ENCODE measurements around the gene CLK3. TPM values are rescaled to one million over a fixed set of nuclear protein-coding genes. Genes with fewer than 3 reads are reported as not detected.

The CLK3 gene
- total and polyA plus RNA-seq, 2 donors (not counting 3 experiments of a cell fraction or from before 2014, with no cell fraction given) = 75.5 to 121 TPM

DNA sequence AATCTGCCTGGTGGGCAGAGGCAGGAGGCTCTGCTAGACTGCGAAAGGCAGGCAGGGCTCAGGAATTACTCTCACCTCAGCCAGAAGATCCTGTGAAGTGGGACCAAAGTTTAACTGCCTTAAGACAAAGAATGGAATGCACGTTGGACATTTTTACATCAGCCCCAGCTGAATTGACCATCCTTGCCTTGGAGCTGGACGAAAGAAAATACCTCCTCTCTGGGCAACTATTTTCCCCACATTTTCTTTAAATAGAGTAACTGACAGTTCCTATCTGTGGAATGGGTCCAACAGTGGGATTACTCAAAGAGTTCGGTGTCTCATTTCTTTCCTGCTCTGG, 45.9 kb upstream of the CLK3 start:
- no peaks in the 10 kb centered on the region for H3K9me1 ChIP-seq (replicated peaks; ENCODE audit: control insufficient read depth, extremely low read depth, insufficient read depth, low read length)
- H3K79me2 ChIP-seq (ENCODE audit: control insufficient read depth, insufficient read depth, low read length) = no peaks in the 10 kb centered on the region
- peaks cover 14% of the 10 kb centered on the region for H3K4me1 ChIP-seq (ENCODE audit: control insufficient read depth, extremely low read depth, insufficient read depth, low read length)
- intact Hi-C loops (cut with micrococcal nuclease) (no loop called here), dilution Hi-C loops (cut with MboI; ENCODE audit: extremely low pct_ligation_motif_present, low sequenced_read_pairs) (no loop called here)
- ChIA-PET POLR2A (no interaction called here), CTCF (interaction anchor here (1.2 kb wide), 1 partner anchor 23 kb away, joined by 3 read pairs; no protein-coding TSS in a partner anchor)
- H3K9me3 ChIP-seq (replicated peaks; ENCODE audit: control insufficient read depth, insufficient read depth, low read length) = no peaks in the 10 kb centered on the region
- no peak overlapping the region for H3K27ac ChIP-seq (ENCODE audit: insufficient read depth, low read depth, low read length)
- FAIRE-seq (no peak), DNase-seq (ENCODE audit: low read depth, low spot score) (no peak)
- H2AFZ ChIP-seq (ENCODE audit: low read depth, low read length) = no peak overlapping the region
- no peak overlapping the region for H3K4me2 ChIP-seq (ENCODE audit: insufficient read depth, low read length)
- no peak overlapping the region for H3K9ac ChIP-seq (replicated peaks; ENCODE audit: extremely low read depth, insufficient read depth, low read length)
- no TSS peak for BruUV-seq (replicated peaks)
- H4K20me1 ChIP-seq (replicated peaks; ENCODE audit: control insufficient read depth, extremely low read depth, insufficient read depth, low read length) = no peaks in the 10 kb centered on the region
- no peak overlapping the region for H3K4me3 ChIP-seq (replicated peaks in 1 of 3; ENCODE audit: insufficient read depth in 1 of 3, low read depth in 1 of 3, low read length in 3 of 3)
- TF ChIP-seq POLR2A (IDR thresholded peaks at IDR 0.05; ENCODE audit: low read depth, low read length) = no peak
- no peak for TF ChIP-seq GATA2 (IDR thresholded peaks at IDR 0.05; ENCODE audit: insufficient read depth, insufficient read length, low read depth, low read length)
- no peak for TF ChIP-seq POLR2AphosphoS5 (IDR thresholded peaks at IDR 0.05; ENCODE audit: insufficient read depth, low read depth, low read length)
- no peak for TF ChIP-seq JUN (IDR thresholded peaks at IDR 0.05; ENCODE audit: borderline replicate concordance, insufficient read depth, insufficient read length, low read depth)
- TF ChIP-seq, protein P1, sequence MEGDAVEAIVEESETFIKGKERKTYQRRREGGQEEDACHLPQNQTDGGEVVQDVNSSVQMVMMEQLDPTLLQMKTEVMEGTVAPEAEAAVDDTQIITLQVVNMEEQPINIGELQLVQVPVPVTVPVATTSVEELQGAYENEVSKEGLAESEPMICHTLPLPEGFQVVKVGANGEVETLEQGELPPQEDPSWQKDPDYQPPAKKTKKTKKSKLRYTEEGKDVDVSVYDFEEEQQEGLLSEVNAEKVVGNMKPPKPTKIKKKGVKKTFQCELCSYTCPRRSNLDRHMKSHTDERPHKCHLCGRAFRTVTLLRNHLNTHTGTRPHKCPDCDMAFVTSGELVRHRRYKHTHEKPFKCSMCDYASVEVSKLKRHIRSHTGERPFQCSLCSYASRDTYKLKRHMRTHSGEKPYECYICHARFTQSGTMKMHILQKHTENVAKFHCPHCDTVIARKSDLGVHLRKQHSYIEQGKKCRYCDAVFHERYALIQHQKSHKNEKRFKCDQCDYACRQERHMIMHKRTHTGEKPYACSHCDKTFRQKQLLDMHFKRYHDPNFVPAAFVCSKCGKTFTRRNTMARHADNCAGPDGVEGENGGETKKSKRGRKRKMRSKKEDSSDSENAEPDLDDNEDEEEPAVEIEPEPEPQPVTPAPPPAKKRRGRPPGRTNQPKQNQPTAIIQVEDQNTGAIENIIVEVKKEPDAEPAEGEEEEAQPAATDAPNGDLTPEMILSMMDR (IDR thresholded peaks at IDR 0.05; ENCODE audit: extremely low read depth in 1 of 2, insufficient read depth in 1 of 2, low read depth in 1 of 2, low read length in 2 of 2) = no peak
- no peak for TF ChIP-seq MYC (IDR thresholded peaks at IDR 0.05; ENCODE audit: low read depth, low read length)
- TF ChIP-seq FOS (IDR thresholded peaks at IDR 0.05; ENCODE audit: borderline replicate concordance, insufficient read depth, low read length) = no peak
- TF ChIP-seq EZH2 (IDR thresholded peaks at IDR 0.05; ENCODE audit: borderline replicate concordance, low read depth, low read length, severe bottlenecking) = no peak
- TF ChIP-seq, protein P2, sequence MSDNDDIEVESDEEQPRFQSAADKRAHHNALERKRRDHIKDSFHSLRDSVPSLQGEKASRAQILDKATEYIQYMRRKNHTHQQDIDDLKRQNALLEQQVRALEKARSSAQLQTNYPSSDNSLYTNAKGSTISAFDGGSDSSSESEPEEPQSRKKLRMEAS (IDR thresholded peaks at IDR 0.05; ENCODE audit: insufficient read depth, insufficient read length) = no peak
- H3K27me3 ChIP-seq (ENCODE audit: control insufficient read depth in 2 of 2, insufficient read depth in 2 of 2, low read length in 2 of 2) = no peaks in the 10 kb centered on the region
- H3K36me3 ChIP-seq (ENCODE audit: control insufficient read depth in 2 of 2, extremely low read depth in 1 of 2, insufficient read depth in 2 of 2, low read length in 2 of 2) = peaks cover 0 to 8% of the 10 kb centered on the region in 2 experiments

Measured in endothelial cell of umbilical vein (primary cell).